ENCODE measurements around the gene F13A1.
"Not testable (repeated sequence)": the region's sequence is repeated elsewhere in the genome, so short reads cannot be mapped to it uniquely, and the experiment has no call there.

F13A1 gene

GRCh38 chr6:6317825-6318733 lies 2.4 kb downstream of the F13A1 start:
- DNase-seq: peak; percentile 14

- no peak for DNase-seq
Observed at GRCh38 chr6:6317386-6317785, 3.1 kb downstream of the F13A1 start.

DNA sequence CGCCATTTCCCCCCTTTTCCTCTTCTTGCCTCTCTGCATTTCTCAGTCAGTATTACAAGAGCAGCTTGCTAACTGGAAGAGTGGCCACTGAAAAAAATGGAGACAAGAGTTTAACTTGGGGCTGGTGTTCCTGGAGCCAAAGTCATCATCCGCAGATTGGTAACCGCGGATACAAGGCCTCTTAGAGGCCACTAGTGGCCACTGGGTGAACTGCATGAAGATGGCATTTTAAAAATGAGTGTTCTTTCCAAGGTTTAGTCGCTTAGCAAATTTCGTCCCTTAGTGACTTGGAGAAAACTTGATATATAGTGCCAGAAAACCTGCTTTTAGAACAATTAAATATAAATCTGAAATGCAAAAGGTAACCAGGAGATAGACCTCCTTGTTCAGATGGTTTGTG lies 4.8 kb downstream of the F13A1 start:
- peak; percentile 81 for DNase-seq

DNA sequence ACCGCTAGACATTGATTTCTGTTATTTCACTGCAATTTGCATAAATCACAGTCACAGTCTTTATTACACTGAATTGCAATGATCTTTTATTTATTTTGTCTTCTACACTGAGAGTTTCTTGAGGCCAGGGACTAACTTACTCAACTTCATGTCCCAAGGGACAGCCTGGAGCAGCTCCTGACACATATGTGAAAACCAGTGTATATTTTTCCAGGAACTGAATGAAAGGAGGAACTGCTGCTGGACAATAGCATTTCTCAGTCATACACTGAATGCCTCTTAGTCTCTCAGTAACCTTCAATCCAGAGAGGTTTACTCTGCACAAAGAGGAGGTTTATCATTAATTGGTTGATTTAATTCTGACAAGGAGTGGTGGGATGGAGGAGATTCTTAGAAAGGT lies 5.9 kb downstream of the F13A1 start:
- no peak for DNase-seq

DNA sequence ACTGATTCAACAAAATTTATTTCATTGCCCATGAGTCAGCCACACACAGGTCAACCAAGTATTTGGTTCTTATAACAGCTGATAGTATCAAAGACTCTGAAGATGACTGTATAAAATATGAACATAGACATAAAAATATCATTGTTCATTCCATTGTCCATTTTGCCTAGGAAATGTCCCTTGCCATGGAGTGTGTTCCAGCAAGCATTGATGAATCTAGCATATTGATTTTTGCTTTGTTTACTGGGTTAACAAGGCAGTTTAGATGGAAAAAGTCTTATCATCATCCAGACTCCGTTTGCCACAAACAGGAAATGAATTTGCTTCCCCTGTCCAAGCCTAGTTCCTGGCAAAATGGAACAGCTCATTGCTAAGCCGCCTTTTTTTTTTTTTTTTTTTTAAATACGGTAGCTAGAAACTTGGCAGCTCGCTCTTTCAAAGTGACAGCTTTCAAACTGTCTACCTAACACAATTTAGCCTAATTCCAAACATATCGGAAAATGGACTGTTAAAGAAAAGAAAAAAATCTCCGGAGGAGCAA lies 7.5 kb downstream of the F13A1 start:
- DNase-seq: no peak

GRCh38 chr6:6305575-6305974 lies 14.9 kb downstream of the F13A1 start:
- DNase-seq: no peak

GRCh38 chr6:6300383-6300782 lies 20.1 kb downstream of the F13A1 start:
- not testable (repeated sequence) for DNase-seq

DNA sequence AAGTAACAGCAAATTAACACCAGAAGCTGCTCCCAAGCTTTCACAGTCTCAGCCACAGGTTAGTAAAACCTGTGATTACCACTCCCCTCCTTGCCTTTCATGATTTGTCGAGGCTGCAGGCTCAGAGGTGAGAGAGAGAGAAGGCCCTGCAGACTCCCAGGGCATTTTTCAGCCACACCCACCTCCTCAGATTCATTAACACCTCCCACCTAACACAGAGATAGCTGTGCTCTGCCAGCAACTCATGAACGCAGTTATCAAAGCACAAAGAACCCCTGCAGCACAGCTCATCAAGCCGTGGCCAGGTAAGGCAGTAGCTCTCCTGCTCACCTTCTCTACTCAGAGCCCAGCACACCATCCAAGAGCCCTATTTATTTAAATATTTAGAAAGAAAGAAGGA lies 27.1 kb downstream of the F13A1 start:
- DNase-seq: no peak

- DNase-seq: no peak
Observed at GRCh38 chr6:6287415-6287814, 33.0 kb downstream of the F13A1 start.

DNA sequence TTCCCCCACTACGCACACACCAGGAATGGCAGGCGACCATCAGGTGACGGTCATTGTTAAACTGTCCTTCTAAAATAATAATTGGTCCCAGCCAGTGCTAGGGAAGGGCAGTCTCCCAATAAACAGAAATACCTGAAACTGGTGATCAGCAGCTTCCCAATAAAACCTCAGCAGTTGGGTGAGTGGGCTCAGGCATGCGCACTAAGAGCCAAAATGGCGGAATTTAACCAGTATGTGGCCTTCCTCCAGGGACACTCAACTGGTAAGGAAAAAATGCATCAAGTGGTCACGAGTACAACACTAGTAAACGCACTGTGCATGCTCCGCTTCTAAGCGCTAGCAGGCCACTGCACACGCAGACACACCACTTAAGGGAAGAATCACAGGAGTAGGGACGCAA lies 34.8 kb downstream of the F13A1 start:
- no peak for DNase-seq

GRCh38 chr6:6284221-6284966 lies 36.1 kb downstream of the F13A1 start:
- DNase-seq: peak; percentile 36

DNA sequence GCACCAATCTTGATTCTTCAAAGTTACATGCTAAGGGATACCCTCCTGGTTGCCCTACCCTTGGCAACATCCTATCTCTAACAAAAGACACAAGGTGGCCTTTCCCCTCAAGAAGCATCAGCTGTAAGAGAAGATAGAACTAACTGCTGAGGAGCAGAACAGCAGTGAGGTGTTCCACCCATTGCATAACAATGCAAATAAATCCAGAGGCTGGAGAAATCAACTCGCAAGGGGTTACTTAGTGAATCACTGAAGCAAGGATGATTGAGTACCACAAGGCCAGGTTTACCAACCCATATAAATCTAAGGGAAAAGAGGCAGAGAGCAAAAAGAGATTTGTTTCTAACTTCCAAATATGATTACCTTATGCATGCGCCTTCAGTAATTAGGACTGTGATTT lies 36.7 kb downstream of the F13A1 start:
- peak; percentile 22 for DNase-seq

DNA sequence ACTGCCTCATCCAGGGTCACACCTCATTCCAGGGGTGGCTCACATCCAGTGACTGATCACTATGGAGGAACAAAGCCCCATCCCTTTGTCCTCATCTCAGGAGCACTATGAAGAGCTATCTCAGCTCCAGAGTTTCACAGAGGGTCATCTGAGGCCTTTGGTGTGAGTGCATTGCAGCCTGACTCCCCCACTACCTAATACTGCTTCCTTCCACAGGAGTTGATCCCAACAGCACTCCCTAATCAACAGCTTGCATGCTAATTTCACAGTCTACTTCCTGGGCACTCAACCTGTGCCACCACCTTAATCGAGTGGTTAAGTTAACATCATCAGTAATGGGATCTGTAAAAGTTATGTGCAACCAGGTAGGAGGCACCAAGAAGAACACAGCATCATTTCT lies 37.7 kb downstream of the F13A1 start:
- no peak for DNase-seq

DNA sequence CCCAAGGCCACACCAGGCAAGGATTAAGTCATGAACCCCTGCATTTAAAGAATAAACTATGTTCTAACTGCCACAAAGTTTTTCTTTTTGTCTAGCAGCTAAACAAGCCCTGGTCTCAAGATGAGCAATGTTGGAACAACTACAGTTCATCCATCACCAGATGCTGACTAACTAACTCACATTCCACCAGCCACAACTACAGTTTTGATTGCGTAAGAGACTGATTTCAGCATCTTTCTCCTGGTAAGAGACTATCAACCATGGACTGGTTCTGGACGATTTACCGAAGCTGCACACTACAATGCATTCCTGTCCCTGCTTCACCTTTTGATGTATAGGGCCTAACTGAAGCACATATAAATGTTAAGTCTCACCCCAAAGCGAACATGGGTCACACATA lies 43.0 kb downstream of the F13A1 start:
- no peak for DNase-seq

- DNase-seq: no peak
Observed at GRCh38 chr6:6270948-6271535, 49.4 kb downstream of the F13A1 start.

- DNase-seq: peak; percentile 66
Observed at GRCh38 chr6:6260196-6260722, 60.2 kb downstream of the F13A1 start.

DNA sequence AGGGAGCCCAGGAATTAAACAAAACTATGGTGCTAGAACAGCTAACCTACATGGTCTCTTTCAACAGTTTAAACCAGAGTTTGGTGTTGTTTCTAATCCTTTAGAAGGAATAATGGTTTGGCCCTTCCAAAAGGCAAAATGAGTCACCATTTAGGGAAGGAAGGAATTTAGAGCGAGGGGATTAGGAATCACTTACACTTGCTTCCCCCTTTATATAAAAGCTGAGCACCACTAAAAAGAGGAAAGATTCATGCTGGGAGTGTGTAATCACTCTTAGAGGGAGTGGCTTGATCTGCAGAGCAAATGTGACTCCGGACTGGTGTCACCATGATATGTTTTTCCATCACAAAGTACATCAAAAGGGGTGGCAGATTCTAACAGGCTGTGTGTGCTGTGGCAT lies 63.6 kb downstream of the F13A1 start:
- no peak for DNase-seq

DNA sequence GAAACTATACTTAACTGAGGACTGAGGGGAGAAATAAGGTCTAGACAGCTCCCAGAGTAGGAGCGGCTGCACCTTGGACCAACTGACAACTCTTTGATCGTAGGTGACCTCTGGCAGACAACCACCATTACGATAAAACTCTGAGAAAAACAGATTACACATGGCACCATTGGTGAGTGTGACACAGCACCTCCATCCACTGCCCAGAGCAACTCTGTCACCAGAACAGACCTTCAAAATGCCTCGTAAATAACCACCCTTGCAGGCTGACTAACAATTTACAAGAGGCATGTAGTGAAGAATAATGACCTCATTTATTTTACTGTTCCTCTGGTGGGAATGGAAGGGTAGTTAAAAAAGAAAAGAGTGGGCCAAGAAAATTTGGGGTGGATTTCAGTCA lies 64.2 kb downstream of the F13A1 start:
- no peak for DNase-seq

GRCh38 chr6:6251555-6252280 lies 68.7 kb downstream of the F13A1 start:
- no peak for DNase-seq

DNA sequence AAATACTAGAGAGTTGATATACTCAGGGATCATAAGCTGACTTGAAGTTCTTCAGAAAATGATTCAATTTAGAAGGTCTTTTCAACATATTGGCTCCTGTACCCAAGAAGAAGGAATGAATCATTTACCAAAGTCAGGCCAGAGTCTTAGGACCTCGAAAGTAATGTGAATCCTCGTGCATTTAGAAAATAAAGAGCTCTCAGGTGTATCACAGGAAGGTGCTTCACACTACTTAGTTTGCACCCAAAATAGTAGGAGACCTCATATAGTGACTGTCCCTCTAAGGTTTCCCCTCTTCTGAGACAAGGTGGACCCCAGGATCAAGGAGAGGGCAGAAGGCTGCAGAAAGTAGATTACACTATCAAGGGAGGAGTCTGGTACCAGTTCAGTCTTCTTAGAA lies 71.8 kb downstream of the F13A1 start:
- DNase-seq: no peak

- DNase-seq: peak; percentile 30
Observed at GRCh38 chr6:6246544-6246943, 73.9 kb downstream of the F13A1 start.

DNA sequence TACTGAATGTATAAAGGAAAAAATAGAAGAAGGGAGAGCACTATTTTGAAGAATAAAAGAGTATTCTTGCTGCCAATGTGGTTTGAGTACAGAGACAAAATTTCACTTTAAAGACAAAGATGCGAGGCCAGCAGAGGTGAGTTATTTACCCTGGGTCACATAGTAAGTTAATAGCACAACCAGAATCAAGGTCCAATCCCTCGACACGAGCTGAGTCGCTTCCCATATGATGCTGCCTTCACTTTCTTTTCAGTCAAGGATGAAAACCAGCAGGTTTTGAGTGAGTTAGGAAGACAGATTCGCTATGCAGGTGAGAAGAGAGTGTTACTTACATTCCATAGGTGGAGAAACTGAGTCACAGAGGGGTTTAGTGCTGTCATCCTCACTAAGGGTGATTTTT lies 75.8 kb downstream of the F13A1 start:
- DNase-seq: no peak

DNA sequence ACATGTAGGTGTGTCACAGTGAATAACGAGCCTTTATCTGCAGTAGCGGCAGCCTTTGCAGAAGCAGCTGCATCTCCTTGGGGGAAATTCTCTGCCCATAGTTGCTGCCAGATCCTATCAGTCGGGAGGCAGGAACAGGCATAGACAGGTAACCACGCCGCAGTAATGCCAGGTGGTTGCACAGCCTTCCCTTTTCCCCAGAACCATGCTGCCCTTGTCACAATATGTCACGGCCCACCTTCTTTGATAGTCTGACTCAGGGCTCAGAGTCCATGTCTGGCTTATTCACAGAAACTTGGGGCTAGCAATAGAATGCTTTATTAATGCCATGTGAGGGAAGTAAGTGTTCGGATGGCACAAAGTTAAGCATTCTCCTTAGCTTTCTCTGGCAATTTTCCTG lies 76.6 kb downstream of the F13A1 start:
- DNase-seq: no peak

All from eye (tissue), 1 donor.